Adrenal gland (tissue), 12 donors: Measurements from ENCODE around the gene LHX4. TPM values are rescaled to one million over a fixed set of nuclear protein-coding genes. Genes with fewer than 3 reads are reported as not detected.

ENCODE experiments used
- DNase-seq, 7 donors: peaks; one replicate each; pipeline ENCODE4 v3.0.0-alpha.2; 2019 to 2020
- H3K27ac ChIP-seq, 5 donors: fragments of 200-600 bp; sonication (generic) in 4 of 5; 1 replicate in 3 of 5; 2 replicates in 2 of 5; pipeline versions ENCODE4 v1.5.1 to v1.8.0; 2016 to 2020; ENCODE audit warnings: mild to moderate bottlenecking in 1 of 5
- H3K27me3 ChIP-seq: fragments of 200-600 bp; 2 replicates; pipeline ENCODE4 v1.8.0; 2021
- H3K36me3 ChIP-seq, 2 donors: fragments of 200-600 bp; replicated peaks in 1 of 2; 1 replicate in 1 of 2; 2 replicates in 1 of 2; pipeline versions ENCODE4 v1.5.1 to v1.8.0; 2018 to 2022
- H3K4me1 ChIP-seq, 2 donors: fragments of 200-600 bp; replicated peaks in 1 of 2; 1 replicate in 1 of 2; 2 replicates in 1 of 2; pipeline versions ENCODE4 v1.5.1 to v1.8.0; 2018 to 2021
- H3K4me3 ChIP-seq, 4 donors: fragments of 200-600 bp; sonication (generic) in 3 of 4; one replicate each; pipeline ENCODE4 v1.5.1; 2016 to 2018
- H3K9me3 ChIP-seq, 3 donors: fragments of 200-600 bp; sonication (generic) in 1 of 3; replicated peaks in 1 of 3; 1 replicate in 2 of 3; 2 replicates in 1 of 3; pipeline versions ENCODE4 v1.5.1 to v1.8.0; 2016 to 2021
- CTCF ChIP-seq, 6 experiments: fragments of 450-650 bp in 4 of 6; fragments of 200-600 bp in 2 of 6; sonication (generic) in 1 of 6; IDR thresholded peaks; 1 replicate in 5 of 6; 2 replicates in 1 of 6; pipeline versions ENCODE4 v1.5.1 to v1.8.0; 2016 to 2021; ENCODE audit warnings: antibody characterized with exemption in 6 of 6, mild to moderate bottlenecking in 2 of 6, moderate library complexity in 1 of 6
- POLR2A ChIP-seq, 2 donors: fragments of 450-650 bp; IDR thresholded peaks; one replicate each; pipeline ENCODE4 v1.6.1; 2017; ENCODE audit warnings: antibody characterized with exemption in 2 of 2, mild to moderate bottlenecking in 2 of 2, moderate library complexity in 1 of 2
- WGBS, 4 donors: extraction: QIAGEN DNeasy Blood & Tissue Kit in 2 of 4; methylation state at CpG; one replicate each; pipeline versions ENCODE4 v1.1.5 to v1.1.7; 2013 to 2017; 5-methylcytosine and 5-hydroxymethylcytosine counted together
- intact Hi-C, 2 donors: fragments of 100-400 bp; cut with DNase I; formaldehyde crosslinking; loops; one replicate each; pipeline versions ENCODE4 v1.14.1 to v1.15.0; 2022 to 2023
- polyA plus RNA-seq, 3 donors: library from polyadenylated mRNA; stranded (reverse); fragments of 200-250 nt in 2 of 3; fragments of 350-450 nt in 1 of 3; fragmentation: Illumina TruSeq in 1 of 3; extraction: RNeasy Lipid Tissue Mini Kit (QIAGEN cat#74804) in 1 of 3; gene quantifications; one replicate each; pipeline ENCODE4 v1.2.3, GENCODE V29; 2013 to 2014
- total RNA-seq, 9 donors: library from RNA; depleted of rRNA in 4 of 9; stranded (reverse); fragments of >200 nt in 4 of 9; fragments of 120-200 nt in 1 of 9; fragmentation: NEBNext Ultra II Directional in 1 of 9; extraction: Animal tissue kit (Norgen Biotek cat#: 25700) in 1 of 9; gene quantifications; one replicate each; pipeline versions ENCODE4 v1.1.0 to v1.2.4, GENCODE V29; 2013 to 2023
- donor health status: healthy with polysubstance abuse.
- donor health status: Bipolar disorder and iron deficiency.
- donor health status: DM: yes; HTN: yes; CAD: no.
- donor health status: DM: no; HTN: no; CAD: no.
- donor health status: DM: no; HTN: no; CAD: no.
- donor health status: DM: yes; HTN: yes; CAD: no.

The LHX4 gene
- total and polyA plus RNA-seq, 12 donors: not detected

DNA sequence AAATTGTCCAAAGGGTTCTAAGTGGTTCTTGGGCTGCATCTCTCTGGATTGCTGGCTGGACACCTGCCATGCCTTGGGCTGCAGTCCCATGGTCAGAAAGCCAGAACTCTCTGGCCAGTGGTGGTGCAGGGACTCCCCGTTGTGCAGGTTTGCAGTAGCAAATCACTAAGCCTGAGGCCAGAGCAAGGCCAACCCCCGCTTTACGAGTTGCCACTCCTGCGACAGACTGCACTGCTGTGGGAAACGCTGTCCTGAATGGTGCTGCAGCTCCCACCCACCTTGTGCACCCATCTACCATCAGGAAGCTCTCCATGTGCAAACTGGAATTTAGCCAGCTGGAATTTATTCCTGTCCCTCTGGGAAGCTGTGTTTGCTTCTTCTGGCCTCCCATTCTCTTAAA lies 45.7 kb downstream of the LHX4 start:
- DNase-seq: no peak
- no peaks in the 10 kb centered on the region for H3K36me3 ChIP-seq
- intact Hi-C loops: no loop called here

DNA sequence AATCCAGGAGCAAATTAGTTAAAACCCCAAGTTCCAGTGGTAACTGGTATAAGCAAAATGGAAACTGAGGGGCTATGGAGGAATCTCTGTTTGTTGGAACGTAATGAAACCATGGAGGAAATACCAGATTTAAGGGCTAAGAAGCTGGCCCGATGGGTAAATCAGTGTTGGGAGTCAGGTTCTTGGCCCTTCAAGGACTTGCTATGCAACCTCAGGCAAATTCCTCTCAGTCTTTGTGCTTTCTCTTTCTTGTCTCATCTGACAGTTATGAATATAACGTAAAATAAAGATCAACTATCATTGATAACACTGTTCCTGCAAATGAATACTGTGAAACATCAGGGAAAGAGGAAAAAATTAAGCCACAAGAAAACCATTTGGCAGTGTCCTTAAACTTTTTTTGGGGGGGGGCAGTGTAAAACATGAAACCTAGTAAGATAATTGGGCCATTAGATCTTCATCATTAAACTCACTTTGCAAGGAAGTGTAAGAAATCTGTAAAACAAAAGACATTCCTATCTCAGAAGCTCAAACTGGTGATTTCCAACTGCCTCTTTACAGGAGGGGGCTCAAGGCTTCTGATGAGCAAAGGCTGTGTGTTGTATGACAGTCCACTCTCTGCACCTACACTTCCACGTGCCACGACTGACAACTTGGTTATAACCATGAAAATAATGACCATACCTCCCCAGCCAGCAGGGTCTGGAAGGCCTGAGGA lies 47.6 kb downstream of the LHX4 start:
- Histone ChIP-seq H3K36me3 (no peaks in the 10 kb centered on the region), H3K9me3 (no peaks in the 10 kb centered on the region), H3K27ac (no peak overlapping the region), H3K4me3 (no peak overlapping the region), H3K27me3 (no peaks in the 10 kb centered on the region), H3K4me1 (peaks cover 8 to 11% of the 10 kb centered on the region in 2 donors)
- 86 to 97% (median 89%) methylated on average over 5 of the region's 5 CpGs for WGBS, 4 donors
- DNase-seq: no peak
- intact Hi-C loops: no loop called here
- TF ChIP-seq POLR2A (IDR thresholded peaks at IDR 0.05) (no peak), CTCF (IDR thresholded peaks at IDR 0.05) (no peak)

More for the DNA sequence above, 45.7 kb downstream of the LHX4 start:
- Histone ChIP-seq H3K27me3 (no peaks in the 10 kb centered on the region), H3K4me1 (no peaks in the 10 kb centered on the region), H3K9me3 (no peaks in the 10 kb centered on the region), H3K4me3 (no peak overlapping the region), H3K27ac (no peak overlapping the region)
- no peak for TF ChIP-seq CTCF (IDR thresholded peaks at IDR 0.05)
- 93 to 98% (median 96%) methylated on average over 5 of the region's 5 CpGs for WGBS, 4 donors

- intact Hi-C loops: no loop called here
- Histone ChIP-seq H3K4me1 (peaks cover 8 to 11% of the 10 kb centered on the region in 2 donors), H3K4me3 (no peak overlapping the region), H3K36me3 (no peaks in the 10 kb centered on the region), H3K9me3 (no peaks in the 10 kb centered on the region), H3K27me3 (no peaks in the 10 kb centered on the region), H3K27ac (peak overlapping the region in 3 of 5 donors; percentile 22 to 71 (median 25))
- DNase-seq: no peak
- TF ChIP-seq POLR2A (IDR thresholded peaks at IDR 0.05) (no peak), CTCF (IDR thresholded peaks at IDR 0.05) (no peak)
- 82 to 93% (median 89%) methylated on average over 2 of the region's 2 CpGs for WGBS, 4 donors
These were observed 48.1 kb downstream of the LHX4 start for GRCh38 chr1:180278194-180278515.

DNA sequence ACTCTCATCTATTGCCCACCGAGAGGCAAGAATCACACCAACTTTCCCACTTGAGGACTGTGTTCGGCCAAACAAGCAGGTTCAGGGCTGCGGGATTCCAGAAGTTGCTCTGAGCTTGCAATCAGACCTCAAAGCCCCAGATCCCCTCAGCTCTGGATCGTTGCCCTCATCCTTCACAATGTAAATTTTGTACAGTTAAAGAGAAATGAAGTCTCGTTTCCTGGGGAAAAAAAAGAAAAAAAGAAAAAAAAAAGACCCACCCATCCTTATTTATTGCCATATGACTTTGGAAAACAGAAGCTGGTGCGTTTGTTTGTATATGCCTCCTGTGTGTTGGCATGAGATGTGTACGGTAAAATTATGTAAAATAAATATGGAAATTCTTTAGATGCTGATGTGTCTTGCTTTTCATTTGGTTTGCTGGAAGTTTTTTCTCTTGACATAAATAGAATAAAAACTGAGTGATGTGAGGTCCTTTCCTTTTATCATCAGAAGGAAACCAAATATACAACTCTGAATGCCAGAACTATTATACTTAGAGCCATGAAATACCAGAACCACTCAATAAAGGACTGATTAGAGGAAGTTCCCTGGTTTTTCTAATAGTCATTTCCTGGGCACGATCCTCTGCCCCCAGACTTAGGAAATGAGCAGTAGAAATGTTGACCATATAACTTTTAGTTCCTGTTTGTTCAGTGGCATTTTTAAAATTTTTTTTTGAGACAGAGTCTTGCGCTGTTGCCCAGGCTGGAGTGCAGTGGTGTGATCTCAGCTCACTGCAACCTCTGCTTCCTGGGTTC lies 48.7 kb downstream of the LHX4 start:
- Histone ChIP-seq H3K4me1 (peaks cover 8 to 11% of the 10 kb centered on the region in 2 donors), H3K27ac (peak overlapping the region in 3 of 5 donors; percentile 22 to 71 (median 25)), H3K36me3 (no peaks in the 10 kb centered on the region), H3K9me3 (no peaks in the 10 kb centered on the region), H3K27me3 (no peaks in the 10 kb centered on the region), H3K4me3 (no peak overlapping the region)
- intact Hi-C loops: no loop called here
- peak in 1 of 7 donors; percentile 11 for DNase-seq
- WGBS, 4 donors: 81 to 88% (median 85%) methylated on average over 9 of the region's 9 CpGs
- TF ChIP-seq POLR2A (IDR thresholded peaks at IDR 0.05): no peak
- no peak for TF ChIP-seq CTCF (IDR thresholded peaks at IDR 0.05)
